ENCODE results near the gene CUL1.

CUL1 gene

GRCh38 chr7:148809856-148810255, 111.2 kb downstream of the CUL1 start:
- DNase-seq = no peak

DNA sequence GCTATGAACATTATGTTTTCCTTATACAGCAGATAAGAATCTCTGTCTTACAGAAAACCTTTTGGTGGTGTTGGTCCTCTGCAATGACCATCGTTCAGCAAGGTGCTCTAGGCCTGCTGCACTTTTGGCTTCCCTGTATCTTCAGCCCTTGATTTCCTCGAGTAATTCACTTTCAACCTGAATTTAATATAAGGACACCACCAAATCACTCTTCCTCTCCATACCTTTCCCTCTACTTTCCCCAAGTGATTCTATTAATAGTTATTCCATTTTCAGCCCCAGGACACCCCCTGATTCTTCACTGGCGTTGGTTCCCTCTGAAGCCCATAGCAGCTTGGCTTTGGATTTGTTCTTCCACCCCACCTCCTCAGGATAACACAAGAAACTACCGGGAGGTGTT, 113.2 kb downstream of the CUL1 start:
- DNase-seq = no peak

DNA sequence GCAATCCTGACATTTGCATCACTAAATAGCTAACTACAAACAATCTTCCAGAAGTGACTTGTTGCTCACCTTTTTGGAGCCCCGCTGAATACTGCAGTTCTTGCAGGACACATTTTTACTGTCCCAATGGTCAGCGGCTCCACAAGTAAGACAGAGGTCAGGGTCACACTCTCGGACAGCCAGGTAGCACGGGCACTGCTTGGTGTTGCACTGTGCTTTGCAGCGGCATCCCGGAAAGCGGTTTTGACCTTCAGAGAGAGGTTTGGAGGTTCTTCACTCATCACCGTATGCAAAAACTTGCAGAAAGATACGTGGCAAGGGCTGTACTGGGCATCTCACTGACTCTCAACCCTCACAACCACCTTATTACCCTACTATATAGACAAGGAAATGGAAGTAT, 115.2 kb downstream of the CUL1 start:
- DNase-seq = no peak

DNA sequence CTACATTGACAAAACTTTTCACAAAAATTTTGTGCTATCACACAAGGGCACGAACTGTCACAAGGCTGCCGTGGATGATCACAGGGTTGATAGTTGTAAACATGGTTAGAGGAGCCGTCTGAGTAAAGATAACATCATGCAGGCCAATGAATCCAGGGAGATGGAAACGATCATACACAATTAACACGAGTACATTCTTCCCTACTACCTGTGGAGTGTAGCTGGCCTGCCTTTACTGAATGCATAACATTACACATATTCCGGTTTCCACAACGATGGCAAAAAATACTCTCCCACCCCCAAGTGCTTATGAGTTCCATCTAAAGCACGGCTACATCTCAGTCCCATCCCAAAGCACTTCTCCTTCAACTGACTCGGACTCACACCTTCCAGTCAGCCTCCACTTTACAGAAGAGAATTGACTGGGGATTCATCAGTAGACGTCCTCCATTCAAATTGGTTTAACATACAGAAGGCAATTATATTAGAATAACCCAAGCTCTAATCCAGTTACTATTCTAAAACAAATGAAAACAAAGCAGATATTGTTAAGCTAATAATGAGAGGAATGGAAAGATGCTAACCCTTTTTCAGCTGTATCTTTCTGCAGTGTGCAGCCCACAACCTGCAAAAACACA, 116.3 kb downstream of the CUL1 start:
- DNase-seq = no peak

DNA sequence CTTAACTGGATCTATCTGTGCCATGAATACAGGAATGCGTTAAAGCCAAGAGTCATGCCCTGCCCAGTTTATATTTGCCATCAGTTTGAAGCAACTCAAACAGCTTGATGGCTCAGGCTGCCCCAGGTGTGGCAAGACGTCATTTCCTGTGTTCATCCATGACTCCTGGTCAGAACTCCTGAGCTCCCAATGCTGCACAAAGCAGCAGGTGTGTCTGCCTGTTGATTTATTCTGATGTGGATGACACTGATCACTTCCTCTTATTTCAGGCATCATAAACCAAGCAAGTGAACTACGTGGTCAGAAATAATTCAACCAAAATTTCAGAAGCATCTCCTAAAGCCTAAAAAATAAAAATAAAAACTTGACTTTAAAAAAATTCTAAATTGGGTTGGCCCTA, 116.9 kb downstream of the CUL1 start:
- DNase-seq = no peak

- no peak for DNase-seq
Measured at GRCh38 chr7:148819697-148820360, 121.1 kb downstream of the CUL1 start.

- no peak for DNase-seq
Measured at GRCh38 chr7:148821422-148821821, 122.7 kb downstream of the CUL1 start.

- DNase-seq = no peak
Measured at GRCh38 chr7:148824864-148825263, 126.2 kb downstream of the CUL1 start.

- no peak for DNase-seq
Measured at GRCh38 chr7:148825338-148825737, 126.6 kb downstream of the CUL1 start.

GRCh38 chr7:148828965-148829364, 130.3 kb downstream of the CUL1 start:
- DNase-seq = no peak

GRCh38 chr7:148830897-148831692, 132.4 kb downstream of the CUL1 start:
- no peak for DNase-seq

DNA sequence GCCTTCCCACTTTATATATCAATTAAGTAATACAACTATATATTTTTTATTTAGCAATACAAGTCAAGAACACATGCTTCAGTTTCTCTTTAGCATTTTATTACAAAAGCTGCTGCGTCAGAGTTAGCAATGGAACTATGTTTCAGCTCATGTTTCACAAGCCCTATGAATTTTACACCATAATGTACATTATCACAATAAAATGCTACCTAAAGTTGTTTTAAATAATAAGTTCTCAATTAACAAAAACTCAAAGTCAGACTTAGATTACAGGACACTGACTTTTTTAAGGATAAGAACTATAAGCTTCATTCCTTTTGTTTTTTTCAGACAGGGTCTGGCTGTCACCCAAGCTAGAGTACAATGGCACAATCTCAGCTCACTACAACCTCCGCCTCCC, 133.1 kb downstream of the CUL1 start:
- no peak for DNase-seq

GRCh38 chr7:148834605-148835004, 135.9 kb downstream of the CUL1 start:
- DNase-seq = no peak

DNA sequence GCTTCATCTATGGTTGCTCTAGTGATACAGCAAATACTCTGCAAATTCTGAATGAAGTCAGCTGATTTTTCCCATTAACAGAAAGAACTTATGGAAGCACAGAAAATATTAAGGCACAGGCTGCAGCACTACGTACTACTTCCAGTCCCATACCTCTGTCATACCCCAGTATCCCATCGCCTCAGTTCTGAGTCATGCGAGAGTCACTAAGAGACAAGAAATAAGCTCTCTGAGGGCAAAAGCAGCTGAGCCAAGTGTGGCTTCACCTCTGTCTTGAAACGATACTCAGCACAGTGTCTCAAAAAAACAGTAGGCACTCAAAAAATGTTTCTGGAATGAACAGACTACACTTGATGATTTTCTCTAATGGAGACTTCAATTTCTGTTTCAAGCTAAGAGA, 137.2 kb downstream of the CUL1 start:
- no peak for DNase-seq

DNA sequence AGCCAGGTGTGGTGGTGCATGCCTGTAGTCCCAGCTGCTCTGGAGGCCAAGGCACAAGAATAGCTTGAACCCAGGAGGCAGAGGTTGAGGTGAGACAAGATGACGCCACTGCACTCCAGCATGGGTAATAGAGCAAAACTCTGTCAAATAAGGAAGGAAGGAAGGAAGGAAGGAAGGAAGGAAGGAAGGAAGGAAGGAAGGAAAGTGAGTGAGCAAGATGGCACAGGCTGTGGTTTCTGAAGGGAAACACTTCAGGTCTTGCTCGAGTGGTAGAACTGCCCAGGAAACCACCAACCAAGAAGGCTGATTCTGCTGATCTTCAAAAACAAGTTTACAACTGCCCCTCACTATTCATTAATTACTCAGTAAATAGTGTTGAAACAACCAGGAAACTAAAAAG, 140.2 kb downstream of the CUL1 start:
- no peak for DNase-seq

- no peak for DNase-seq
Measured at GRCh38 chr7:148847815-148848734, 149.4 kb downstream of the CUL1 start.

- no peak for DNase-seq
Measured at GRCh38 chr7:148849393-148850098, 150.8 kb downstream of the CUL1 start.

GRCh38 chr7:148850564-148850963, 151.9 kb downstream of the CUL1 start:
- no peak for DNase-seq
